ENCODE results near the gene UBE2L5.
A peak's percentile ranks its signal among the peaks of the same experiment; 100 is the strongest.

UBE2L5 gene

GRCh38 chr13:30381049-30381448 is 41.2 kb upstream of the UBE2L5 start:
- Histone ChIP-seq H3K4me2 (ENCODE audit: insufficient read depth, low read length) (no peak overlapping the region), H3K36me3 (ENCODE audit: insufficient read depth, low read length) (no peaks in the 10 kb centered on the region), H3K27ac (ENCODE audit: low read length) (no peak overlapping the region), H3K79me2 (ENCODE audit: insufficient read depth, low read length) (no peaks in the 10 kb centered on the region), H4K20me1 (ENCODE audit: insufficient read depth, low read length) (no peaks in the 10 kb centered on the region), H2AFZ (ENCODE audit: low read depth, low read length) (no peak overlapping the region), H3K4me3 (ENCODE audit: low read depth in 1 of 2, low read length in 2 of 2) (no peak overlapping the region), H3K27me3 (ENCODE audit: insufficient read depth, low read length, poor library complexity) (no peaks in the 10 kb centered on the region), H3K4me1 (ENCODE audit: insufficient read depth, low read length) (peaks cover 52% of the 10 kb centered on the region), H3K9me3 (ENCODE audit: insufficient read depth, low read length, severe bottlenecking) (no peaks in the 10 kb centered on the region), H3K9ac (ENCODE audit: low read depth, low read length) (no peak overlapping the region)
- DNase-seq (no peak), ATAC-seq (ENCODE audit: insufficient read depth, low read depth) (no peak)
- TF ChIP-seq, protein P1, sequence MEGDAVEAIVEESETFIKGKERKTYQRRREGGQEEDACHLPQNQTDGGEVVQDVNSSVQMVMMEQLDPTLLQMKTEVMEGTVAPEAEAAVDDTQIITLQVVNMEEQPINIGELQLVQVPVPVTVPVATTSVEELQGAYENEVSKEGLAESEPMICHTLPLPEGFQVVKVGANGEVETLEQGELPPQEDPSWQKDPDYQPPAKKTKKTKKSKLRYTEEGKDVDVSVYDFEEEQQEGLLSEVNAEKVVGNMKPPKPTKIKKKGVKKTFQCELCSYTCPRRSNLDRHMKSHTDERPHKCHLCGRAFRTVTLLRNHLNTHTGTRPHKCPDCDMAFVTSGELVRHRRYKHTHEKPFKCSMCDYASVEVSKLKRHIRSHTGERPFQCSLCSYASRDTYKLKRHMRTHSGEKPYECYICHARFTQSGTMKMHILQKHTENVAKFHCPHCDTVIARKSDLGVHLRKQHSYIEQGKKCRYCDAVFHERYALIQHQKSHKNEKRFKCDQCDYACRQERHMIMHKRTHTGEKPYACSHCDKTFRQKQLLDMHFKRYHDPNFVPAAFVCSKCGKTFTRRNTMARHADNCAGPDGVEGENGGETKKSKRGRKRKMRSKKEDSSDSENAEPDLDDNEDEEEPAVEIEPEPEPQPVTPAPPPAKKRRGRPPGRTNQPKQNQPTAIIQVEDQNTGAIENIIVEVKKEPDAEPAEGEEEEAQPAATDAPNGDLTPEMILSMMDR (IDR thresholded peaks at IDR 0.05; ENCODE audit: borderline replicate concordance, extremely low read depth, low read length, poor library complexity, severe bottlenecking), result no peak
- TF ChIP-seq EZH2 (IDR thresholded peaks at IDR 0.05; ENCODE audit: borderline replicate concordance, low read depth, low read length, severe bottlenecking), result no peak

- peak overlapping the region; percentile 78 for H3K27ac ChIP-seq (ENCODE audit: low read length)
- H3K4me2 ChIP-seq (ENCODE audit: insufficient read depth, low read length), result peak overlapping the region; percentile 41
These were observed 39.3 kb upstream of the UBE2L5 start for GRCh38 chr13:30382836-30383525.

GRCh38 chr13:30388406-30389283 is 33.6 kb upstream of the UBE2L5 start:
- no peaks in the 10 kb centered on the region for H3K27me3 ChIP-seq (ENCODE audit: insufficient read depth, low read length, poor library complexity)
- H3K4me1 ChIP-seq (ENCODE audit: insufficient read depth, low read length), result peaks cover 46% of the 10 kb centered on the region
- peak overlapping the region; percentile 59 for H3K4me2 ChIP-seq (ENCODE audit: insufficient read depth, low read length)
- no peak for TF ChIP-seq EZH2 (IDR thresholded peaks at IDR 0.05; ENCODE audit: borderline replicate concordance, low read depth, low read length, severe bottlenecking)
- TF ChIP-seq, protein P1 (IDR thresholded peaks at IDR 0.05; ENCODE audit: borderline replicate concordance, extremely low read depth, low read length, poor library complexity, severe bottlenecking), result no peak
- H3K9me3 ChIP-seq (ENCODE audit: insufficient read depth, low read length, severe bottlenecking), result no peaks in the 10 kb centered on the region
- H3K79me2 ChIP-seq (ENCODE audit: insufficient read depth, low read length), result no peaks in the 10 kb centered on the region
- H3K27ac ChIP-seq (ENCODE audit: low read length), result peak overlapping the region; percentile 95
- peak overlapping the region in 1 of 2 experiments; percentile 48; a peak in 2 of 4 replicates for H3K4me3 ChIP-seq (ENCODE audit: low read depth in 1 of 2, low read length in 2 of 2)
- ATAC-seq (ENCODE audit: insufficient read depth, low read depth), result peak; percentile 52
- peak overlapping the region; percentile 63 for H3K9ac ChIP-seq (ENCODE audit: low read depth, low read length)
- peak; percentile 31 for DNase-seq
- H2AFZ ChIP-seq (ENCODE audit: low read depth, low read length), result peak overlapping the region; percentile 33
- H3K36me3 ChIP-seq (ENCODE audit: insufficient read depth, low read length), result no peaks in the 10 kb centered on the region
- H4K20me1 ChIP-seq (ENCODE audit: insufficient read depth, low read length), result no peaks in the 10 kb centered on the region

More at GRCh38 chr13:30382836-30383525, 39.3 kb upstream of the UBE2L5 start:
- Histone ChIP-seq H3K36me3 (ENCODE audit: insufficient read depth, low read length) (no peaks in the 10 kb centered on the region), H3K27me3 (ENCODE audit: insufficient read depth, low read length, poor library complexity) (no peaks in the 10 kb centered on the region), H3K79me2 (ENCODE audit: insufficient read depth, low read length) (no peaks in the 10 kb centered on the region), H3K4me3 (ENCODE audit: low read depth in 1 of 2, low read length in 2 of 2) (no peak overlapping the region), H2AFZ (ENCODE audit: low read depth, low read length) (no peak overlapping the region), H3K4me1 (ENCODE audit: insufficient read depth, low read length) (peaks cover 36% of the 10 kb centered on the region), H4K20me1 (ENCODE audit: insufficient read depth, low read length) (no peaks in the 10 kb centered on the region), H3K9me3 (ENCODE audit: insufficient read depth, low read length, severe bottlenecking) (no peaks in the 10 kb centered on the region), H3K9ac (ENCODE audit: low read depth, low read length) (peak overlapping the region; percentile 15; the same call in 1 of the 2 replicates)
- no peak for TF ChIP-seq EZH2 (IDR thresholded peaks at IDR 0.05; ENCODE audit: borderline replicate concordance, low read depth, low read length, severe bottlenecking)
- TF ChIP-seq, protein P1 (IDR thresholded peaks at IDR 0.05; ENCODE audit: borderline replicate concordance, extremely low read depth, low read length, poor library complexity, severe bottlenecking), result no peak
- ATAC-seq (ENCODE audit: insufficient read depth, low read depth) (peak; percentile 88), DNase-seq (peak; percentile 80)
